Measurements from ENCODE around the gene TPI1.
A peak's percentile ranks its signal among the peaks of the same experiment; 100 is the strongest.

The TPI1 gene

GRCh38 chr12:6828781-6829535 is 38.4 kb upstream of the TPI1 start:
- peak; percentile 44 for DNase-seq

DNA sequence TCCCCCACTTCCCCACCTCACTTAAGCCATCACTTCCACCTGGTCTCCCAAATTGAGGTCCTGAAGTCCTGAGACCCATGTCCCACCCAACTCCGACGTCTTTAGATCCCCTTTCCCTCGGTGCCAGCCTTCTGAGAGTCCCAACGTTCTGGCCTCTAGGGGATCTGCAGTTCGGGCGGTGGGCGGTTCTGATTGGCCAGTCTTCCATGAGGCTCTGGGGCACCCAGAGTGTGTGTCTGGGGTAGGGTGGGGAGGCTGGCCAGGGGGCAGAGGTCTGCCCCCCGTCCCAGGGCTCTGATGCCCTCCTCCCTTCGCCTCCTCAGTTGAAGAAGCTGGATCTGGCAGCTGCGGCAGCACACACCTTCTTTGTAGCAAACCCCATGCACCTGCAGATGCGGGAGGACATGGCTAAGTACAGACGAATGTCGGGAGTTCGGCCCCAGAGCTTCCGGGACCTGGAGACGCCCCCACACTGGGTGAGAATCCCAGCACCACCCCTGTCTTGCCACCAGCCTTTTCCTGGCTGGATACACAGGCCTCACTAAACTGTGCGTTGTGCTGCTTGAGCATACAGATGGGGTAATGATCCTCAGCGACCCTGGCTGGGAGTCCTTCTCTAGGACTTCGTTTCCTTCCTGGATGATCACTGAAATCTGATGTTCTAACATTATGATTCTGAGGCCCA is 37.7 kb upstream of the TPI1 start:
- no peak for DNase-seq

- no peak for DNase-seq
These were observed 36.9 kb upstream of the TPI1 start for GRCh38 chr12:6830286-6830890.

- DNase-seq, result no peak
These were observed 36.3 kb upstream of the TPI1 start for GRCh38 chr12:6830999-6831398.

GRCh38 chr12:6831450-6831995 is 35.8 kb upstream of the TPI1 start:
- no peak for DNase-seq

DNA sequence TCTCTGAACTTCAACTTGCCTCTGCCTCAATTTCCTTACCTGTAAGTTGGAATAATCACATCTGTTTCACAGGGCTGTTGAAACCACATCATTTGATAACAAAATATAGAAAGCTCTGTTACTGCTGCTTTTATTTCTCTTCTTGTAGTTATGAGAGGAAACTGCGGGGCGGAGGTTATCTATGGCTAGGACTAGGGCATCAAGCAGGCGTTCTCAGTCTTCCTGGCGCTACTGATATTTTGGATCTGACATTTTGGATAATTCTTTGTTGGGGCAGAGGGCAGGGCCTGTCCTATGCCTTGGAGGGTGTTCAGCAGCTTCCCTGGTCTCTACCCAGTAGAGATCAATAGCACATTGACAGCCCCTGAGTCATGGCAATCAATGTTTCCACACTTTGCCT is 35.2 kb upstream of the TPI1 start:
- no peak for DNase-seq

GRCh38 chr12:6833189-6833890 is 34.0 kb upstream of the TPI1 start:
- no peak for DNase-seq

DNA sequence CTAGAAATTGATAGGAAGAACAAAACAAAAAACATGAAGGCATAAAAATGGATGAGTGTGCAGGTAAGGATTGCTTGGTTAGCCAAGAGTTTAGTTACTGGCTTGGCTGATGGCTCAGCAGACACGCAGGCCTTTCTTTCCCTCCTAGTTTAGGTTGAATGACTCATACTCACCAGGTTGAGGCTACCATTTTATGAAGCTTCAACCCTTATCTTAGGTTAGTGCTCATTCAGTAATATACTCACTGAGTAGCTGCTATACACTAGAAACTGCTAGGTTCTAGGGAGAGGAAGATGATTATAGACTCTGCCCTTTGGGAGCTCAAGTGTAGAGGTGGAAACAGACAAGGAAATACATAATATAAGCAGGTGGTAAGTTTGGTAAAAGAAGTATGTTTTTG is 33.1 kb upstream of the TPI1 start:
- no peak for DNase-seq

GRCh38 chr12:6834873-6835272 is 32.5 kb upstream of the TPI1 start:
- no peak for DNase-seq

GRCh38 chr12:6836851-6837250 is 30.5 kb upstream of the TPI1 start:
- no peak for DNase-seq

DNA sequence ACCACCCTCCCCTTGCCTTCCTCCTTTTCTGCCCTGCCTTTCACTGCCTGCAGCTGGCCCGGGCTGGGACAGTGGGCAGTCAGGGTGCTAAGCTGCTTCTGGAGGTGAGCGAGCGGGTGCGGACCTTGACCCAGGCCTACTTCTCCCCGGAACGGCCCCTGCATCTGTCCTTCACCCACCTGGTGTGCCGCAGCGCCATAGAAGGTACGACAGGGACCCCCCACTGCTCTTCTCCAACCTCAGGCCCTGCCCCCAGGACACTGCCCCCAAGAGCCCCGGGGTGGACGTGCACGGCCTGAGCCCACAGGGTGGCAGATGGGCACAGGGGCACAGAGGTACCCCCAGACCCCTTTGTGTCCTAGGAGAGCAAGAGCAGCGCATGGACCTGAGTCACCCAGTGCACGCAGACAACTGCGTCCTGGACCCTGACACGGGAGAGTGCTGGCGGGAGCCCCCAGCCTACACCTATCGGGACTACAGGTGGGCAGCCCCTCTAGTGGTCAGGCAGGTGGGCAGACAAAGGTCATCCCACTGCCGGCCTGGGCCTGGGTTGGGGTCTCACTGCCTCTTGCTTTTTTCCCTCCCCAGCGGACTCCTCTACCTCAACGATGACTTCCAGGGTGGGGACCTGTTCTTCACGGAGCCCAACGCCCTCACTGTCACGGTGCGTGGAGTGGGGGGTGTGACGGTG is 29.8 kb upstream of the TPI1 start:
- no peak for DNase-seq

- no peak for DNase-seq
These were observed 28.5 kb upstream of the TPI1 start for GRCh38 chr12:6838854-6839253.

DNA sequence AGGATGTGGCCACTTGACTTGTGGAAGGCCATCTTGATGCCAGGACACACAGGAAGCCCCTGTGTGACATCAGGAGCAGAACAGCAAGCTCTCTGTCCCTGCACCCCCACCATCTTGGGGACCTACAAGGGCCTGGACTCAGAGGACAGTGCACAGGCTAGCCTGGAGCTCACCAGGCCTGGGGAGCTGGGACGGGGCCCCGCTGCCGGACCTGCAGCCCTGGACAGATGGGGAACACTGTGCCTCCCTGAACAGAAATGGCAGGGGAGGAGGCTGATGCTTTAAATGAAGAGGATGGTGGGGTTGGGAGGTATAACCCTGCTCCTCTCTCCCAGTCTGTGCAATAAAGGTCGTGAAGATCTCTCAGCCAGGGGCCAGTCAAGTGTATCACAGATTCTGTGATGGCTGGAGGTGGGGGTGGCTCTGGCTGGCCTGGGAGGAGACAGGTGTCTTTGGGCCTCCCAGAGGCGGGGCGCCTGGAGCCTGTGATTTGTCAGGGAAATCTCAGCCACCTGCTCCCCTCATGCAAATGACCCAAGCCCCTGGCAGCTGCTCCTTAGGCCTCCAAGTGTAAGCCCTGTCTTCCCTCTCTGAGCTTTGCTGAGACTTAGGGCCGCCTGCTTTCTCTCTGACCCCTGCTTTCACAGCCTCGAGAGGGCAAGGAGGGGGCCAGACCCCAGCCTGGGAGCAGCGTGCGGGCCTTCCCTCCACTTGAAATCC is 27.7 kb upstream of the TPI1 start:
- DNase-seq, result no peak

DNA sequence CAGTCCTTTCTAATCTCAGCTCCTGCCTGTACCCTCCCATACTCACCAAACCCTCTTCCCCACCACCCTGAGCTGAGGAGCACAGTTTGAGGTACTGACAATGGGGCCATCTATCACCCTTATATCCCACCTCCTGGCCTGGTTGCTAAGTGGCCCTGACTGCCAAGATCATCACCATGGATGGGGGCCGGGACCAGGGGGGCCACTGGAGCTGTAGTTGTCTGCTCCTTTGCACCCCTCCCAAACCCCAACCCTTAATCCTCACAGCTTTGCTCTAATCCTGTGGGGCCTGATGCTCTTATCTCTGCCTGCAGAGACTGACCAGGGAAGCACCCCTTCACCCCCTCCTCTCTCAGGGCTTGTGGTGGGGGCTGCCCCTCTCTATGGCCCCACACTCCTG is 27.0 kb upstream of the TPI1 start:
- DNase-seq, result no peak

GRCh38 chr12:6840761-6841515 is 26.4 kb upstream of the TPI1 start, which contains the start of gene GNB3:
Gene GNB3, plus strand, starts transcription at chr12:6840925. Its CDS starts 363 bp downstream, at chr12:6841288.
- DNase-seq, result no peak

DNA sequence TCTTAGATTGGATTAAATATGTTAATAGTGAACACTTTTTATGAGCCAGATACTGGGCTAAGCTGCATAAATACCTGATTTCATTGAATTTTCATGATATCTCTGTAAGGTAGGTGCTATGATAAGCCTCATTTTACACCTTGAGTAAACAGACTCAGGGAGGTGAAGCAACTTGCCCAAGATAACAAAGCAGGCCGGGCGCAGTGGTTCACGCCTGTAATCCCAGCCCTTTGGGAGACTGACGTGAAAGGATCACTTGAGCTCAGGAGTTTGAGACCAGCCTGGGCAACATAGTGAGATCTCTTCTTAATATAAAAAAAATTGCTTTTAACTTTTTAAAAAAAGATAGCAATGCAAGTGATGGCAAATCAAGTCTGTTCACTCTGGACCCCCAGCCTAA is 25.3 kb upstream of the TPI1 start:
- DNase-seq, result no peak

GRCh38 chr12:6843118-6843902 is 24.0 kb upstream of the TPI1 start:
- no peak for DNase-seq

DNA sequence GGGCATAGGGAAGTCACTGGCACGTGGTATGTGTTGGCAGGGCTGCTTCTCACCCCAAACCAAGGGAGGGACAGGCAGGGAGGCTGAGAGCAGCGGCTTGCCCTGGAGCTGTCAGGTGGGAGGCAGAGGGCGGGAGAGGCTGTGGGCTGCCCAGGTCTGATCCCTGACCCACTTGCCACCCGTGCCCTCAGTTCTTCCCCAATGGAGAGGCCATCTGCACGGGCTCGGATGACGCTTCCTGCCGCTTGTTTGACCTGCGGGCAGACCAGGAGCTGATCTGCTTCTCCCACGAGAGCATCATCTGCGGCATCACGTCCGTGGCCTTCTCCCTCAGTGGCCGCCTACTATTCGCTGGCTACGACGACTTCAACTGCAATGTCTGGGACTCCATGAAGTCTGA is 21.9 kb upstream of the TPI1 start:
- DNase-seq, result no peak

- no peak for DNase-seq
These were observed 20.9 kb upstream of the TPI1 start for GRCh38 chr12:6846316-6846869.

- no peak for DNase-seq
These were observed 19.7 kb upstream of the TPI1 start for GRCh38 chr12:6847676-6848075.

Measured in stimulated activated CD4-positive, alpha-beta T cell treated with anti-CD3 and anti-CD28 coated beads, Interleukin-12 subunit alpha, Interleukin-12 subunit beta, amount 100 ng/mL, for 4 hours (primary cell).